Activated T-cell treated with anti-CD3 and anti-CD28 coated beads for 48 hours (primary cell): Measurements from ENCODE around the gene BIRC7.

Source experiments
- DNase-seq: peaks from one replicate; pipeline ENCODE4 v3.0.0-alpha.2; 2020; ENCODE audit warnings: low read depth

Gene BIRC7

DNA sequence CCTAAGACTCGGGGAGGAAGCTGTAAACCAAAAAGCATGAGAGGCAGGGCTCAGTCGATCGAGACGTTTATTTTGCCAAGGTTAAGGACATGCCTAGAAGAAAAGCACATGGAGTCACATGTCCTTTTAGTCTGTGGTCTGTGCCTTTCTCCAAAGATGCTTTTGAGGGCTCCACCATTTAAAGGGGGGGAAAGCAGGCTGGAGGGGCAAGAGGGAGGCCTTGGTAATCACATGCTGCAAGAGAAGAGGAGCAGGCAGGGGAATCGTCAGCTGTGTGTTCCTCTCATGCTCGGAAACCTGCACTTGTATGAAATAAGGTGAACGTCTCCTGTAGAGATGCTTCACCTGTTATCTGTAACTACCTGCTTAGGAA lies 10.6 kb upstream of the BIRC7 start:
- DNase-seq: no peak

DNA sequence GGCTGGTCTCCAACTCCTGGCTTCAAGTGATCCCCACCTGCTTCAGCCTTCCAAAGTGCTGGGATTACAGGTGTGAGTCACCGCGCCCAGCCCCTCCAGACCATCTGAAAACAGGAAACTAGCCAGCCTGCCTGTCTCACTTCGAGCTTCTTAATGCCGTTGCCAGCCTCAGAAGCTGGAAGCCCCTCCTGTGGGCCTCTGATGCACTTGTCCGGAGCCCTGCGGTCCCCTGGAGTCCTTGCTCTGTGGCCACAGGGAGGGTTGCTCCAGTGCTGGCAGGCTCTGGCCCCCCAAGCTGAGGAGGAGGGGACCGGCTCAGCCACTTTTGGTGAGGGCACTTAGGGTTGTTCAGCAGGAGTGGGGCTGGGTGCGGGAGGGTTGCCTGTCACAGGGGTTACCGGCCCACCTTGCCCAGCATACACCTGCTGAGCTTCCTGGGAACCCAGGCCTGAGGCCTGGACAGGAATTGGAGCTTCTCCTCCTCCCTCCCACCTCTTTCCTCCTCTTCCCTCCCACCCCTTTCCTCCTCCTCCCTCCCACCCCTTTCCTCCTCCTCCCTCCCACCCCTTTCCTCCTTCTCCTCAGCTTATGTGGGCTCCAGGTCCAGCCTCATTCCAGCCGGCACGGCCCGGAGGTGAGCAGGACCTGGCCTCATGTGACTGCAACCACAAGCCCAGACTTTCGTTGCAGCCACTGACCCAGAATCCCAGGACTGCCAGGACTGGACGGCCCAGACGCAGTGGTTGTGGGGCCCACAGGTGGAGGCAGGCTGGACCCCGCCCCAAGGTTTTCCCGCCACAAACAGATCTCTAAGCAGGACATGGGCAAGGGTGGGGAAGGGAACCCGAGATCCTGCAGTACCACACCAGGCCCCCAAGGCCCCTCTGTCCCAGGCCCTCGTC lies 9.4 kb upstream of the BIRC7 start:
- no peak for DNase-seq

DNA sequence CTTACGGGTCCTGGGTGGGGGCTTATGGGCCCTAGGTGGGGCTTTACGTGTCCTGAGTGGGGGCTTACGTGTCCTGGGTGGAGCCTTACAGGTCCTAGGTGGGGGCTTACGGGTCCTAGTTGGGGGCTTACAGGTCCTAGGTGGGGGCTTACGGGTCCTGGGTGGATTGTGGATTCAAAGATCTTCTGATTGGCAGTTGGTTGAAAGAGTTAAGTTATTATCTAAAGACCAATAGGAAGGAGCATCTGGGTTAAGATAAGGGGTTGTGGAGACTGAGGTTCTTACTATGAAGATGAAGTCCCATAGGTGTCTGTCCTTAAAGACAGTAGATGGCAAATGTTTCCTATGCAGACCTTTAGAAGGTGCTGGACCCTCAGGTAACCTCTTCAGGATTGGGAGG lies 8.4 kb upstream of the BIRC7 start:
- DNase-seq: no peak

DNA sequence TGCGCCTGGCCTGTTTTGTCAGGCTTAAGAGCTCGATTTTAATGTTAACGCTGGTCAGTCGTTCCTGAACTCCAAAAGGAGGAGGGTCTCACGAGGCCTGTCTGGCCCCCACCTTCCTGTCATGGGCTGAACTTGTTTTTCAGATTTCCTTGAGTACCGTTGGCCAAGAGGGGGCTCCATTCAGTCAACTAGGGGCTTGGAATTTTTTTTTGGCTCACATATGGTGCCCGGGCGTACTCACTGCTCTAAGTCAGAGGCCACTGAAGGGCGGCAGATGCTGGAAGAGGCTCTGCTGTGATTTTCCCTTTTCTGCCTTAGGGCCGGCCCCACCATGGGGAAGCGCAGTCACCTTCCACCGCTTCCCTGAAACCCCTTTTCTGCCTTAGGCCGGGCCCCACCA lies 6.9 kb upstream of the BIRC7 start:
- no peak for DNase-seq

DNA sequence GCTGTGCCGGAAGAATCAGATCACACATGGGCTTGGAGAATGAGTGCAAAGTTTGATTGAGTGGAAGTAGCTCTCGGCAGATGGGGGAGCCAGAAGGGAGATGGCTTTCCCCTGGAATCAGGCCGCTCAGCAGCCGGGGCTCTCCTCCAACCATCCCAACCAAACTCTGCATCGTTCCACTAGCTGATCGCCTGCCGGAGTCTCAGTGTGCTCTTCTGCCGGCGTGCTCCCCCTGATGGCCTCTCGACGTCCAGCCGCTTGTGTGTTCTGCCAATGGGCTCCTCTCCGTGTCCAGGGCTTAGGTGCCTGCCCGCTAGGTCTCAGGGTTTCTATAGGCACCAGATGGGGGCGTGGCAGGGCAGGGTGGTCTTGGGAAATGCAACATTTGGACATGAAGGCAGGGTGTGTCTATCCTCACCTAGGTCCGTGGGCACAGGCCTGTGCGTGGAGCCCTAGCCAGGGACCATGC lies 4.9 kb upstream of the BIRC7 start:
- no peak for DNase-seq

DNA sequence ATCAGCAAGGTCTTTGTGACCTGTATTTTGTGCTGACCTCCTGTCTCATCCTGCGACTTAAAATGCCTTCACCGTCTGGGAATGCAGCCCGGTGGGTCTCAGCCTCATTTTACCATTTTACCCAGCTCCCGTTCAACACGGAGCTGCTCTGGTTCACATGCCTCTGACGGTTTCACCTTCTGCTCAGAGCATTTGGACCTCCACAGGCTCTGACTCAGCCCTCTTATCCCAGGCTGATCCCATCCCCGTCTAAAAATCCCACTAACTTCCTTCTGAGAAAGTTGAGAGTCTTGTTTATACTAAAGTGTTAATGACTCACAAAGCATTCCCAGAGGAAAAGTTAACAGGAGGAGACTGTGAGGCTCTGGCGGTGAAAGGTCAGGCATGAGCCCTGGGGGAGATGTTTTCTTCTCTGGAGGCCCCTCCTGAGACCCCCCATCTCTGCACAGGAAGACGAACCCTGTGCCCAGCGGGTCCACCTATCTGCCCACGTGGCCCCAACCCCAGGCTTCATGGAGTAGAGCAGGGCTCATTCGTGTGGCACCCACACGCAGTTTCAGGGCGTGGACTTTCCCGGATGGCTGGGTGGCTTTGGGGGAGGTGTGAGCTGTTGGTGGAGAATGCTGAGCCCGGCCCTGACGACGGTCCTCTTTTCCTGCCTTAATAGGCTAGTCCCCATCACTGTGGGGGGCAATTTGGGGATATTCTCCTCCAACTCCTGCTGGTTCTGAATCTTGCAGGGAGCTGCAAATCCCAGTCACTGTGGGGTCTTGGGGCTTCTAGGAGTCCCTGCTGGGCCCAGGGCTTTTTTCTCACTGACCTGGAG lies 3.3 kb upstream of the BIRC7 start:
- no peak for DNase-seq

DNA sequence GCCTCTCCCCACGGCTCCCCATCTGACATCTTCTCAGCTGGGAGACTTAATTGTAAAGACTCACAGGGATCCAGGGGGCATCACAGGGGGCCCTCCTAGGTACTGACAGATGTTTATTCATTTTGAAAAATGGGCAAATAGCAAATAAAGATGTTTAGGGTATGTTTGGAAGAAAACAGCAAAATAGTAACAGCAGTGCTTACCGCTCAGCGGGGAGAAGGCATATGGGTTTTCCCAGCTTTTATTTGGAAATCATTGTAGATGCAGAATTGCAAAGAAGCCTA lies 2.7 kb upstream of the BIRC7 start:
- no peak for DNase-seq

DNA sequence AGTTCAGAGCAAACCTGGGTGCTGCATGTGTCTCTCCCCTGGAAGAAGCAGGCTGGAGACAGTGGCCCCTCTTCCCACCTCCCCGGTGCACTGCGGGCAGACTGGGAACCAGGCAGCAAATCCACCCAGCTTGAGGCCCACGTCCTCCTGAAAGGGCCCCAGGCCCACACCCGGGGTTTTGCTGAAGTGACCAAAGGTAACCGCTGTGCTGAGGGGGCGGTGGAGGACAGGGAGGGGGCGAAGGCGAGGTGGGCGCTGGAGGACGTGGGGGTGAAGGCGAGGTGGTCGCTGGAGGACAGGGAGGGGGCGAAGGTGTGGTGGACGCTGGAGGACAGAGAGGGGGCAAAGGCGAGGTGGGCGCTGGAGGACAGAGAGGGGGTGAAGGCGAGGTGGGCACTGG lies 1.8 kb upstream of the BIRC7 start:
- DNase-seq: no peak

DNA sequence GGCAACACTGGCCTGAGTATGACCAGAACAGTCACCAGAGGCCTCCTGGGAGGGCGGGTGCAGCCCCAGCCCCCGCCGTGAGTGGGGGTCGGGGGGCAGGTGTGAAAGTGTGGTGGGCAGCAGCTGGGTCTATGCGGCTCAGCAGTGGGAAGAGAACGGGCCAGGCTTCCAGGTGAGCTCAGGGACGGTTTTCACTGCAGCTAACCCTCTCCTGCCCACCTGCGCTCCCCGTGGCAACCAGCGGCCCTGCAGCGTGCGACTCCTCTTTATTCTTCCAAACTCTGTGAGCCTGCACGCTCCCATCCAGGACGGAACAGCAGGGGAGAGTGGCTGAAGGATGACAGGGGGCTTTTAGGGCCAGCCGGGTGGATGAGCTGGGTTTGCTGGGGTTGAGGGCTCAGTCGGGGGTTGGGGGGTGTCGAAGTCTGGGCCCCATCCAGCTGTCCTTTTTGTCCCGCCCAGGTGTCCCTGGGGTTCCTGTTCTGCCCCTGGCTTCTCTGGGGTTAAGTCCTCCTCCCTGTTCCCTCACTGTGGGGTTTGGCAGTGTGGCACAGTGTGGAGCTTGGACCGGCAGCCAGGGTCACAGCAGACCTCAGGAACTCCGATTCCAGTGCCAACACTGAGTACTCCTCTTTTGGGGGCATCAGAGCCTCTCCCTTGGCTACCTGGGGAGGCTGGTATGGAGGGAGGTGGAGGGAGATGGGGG lies 859 bp upstream of the BIRC7 start:
- DNase-seq: no peak

DNA sequence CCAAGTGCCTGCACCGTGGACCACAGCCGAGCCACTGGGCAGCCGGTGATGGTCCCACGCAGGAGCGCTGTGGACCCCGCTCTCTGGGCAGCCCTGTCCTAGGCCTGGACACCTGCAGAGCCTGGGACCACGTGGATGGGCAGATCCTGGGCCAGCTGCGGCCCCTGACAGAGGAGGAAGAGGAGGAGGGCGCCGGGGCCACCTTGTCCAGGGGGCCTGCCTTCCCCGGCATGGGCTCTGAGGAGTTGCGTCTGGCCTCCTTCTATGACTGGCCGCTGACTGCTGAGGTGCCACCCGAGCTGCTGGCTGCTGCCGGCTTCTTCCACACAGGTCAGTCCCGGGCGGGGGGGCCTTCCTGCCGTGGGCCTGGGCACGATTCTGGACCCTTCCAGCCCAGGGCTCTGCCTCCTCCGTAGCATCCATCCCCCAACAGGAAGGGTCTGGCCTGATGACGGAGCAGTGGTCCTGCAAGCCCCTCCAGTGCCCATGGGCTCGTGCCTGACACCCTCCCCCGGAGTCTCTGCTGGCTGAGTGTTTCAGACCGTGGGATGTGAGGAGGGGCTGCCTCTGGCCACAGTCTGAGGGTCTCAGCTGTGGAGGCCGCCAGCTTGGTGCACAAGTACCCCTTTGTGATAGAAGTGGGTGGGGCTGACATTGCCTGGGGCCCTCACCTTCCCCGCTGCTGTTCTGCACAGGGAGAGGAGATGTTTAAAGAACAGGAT lies 572 bp downstream of the BIRC7 start:
- no peak for DNase-seq

DNA sequence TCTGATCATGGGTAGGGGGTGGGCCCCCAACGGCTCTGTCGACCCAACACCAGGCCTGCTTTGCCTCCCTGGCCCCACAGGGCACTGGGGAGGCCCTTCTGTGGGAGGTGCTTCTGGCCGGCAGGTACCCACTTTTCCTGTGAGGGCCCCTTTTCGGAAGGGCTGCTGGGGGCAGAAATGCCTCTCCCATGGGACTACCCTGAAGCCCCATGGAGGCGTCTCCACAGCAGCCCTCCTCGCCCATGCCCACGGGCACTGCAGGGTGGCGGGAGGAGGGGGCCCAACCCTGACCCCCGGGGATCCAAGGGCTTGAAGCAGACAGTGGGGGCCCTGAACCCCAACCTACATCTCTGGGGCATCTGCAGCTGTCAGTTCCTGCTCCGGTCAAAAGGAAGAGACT lies 2.3 kb downstream of the BIRC7 start:
- no peak for DNase-seq

DNA sequence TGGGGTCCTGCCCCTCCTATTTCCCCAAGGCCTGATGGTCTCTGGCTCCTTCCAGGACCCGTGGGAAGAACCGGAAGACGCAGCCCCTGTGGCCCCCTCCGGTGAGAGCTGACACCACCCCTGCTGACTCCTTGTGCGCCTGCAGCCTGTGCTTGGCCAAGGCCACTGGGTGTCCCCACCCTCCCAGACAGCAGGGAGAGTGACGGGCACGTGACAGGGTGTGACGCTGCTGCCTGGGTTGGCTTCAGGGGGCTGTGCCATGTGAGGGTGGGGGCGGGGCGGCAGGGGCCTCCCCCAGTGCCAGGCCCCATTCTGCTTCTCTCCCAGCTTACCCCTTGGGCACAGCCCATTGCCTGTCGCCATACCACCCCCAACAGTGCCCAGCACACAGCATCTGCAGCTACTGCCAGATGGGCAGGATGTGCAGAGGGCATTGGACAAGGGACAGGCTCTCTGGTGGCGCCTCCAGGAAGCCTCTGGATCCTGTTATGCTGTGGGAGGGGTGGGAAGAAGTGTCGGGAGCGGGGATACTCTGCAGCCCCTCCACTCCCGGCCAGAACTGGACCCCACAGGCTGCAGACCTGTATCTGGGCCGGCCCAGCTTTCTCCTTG lies 2.9 kb downstream of the BIRC7 start:
- DNase-seq: no peak

DNA sequence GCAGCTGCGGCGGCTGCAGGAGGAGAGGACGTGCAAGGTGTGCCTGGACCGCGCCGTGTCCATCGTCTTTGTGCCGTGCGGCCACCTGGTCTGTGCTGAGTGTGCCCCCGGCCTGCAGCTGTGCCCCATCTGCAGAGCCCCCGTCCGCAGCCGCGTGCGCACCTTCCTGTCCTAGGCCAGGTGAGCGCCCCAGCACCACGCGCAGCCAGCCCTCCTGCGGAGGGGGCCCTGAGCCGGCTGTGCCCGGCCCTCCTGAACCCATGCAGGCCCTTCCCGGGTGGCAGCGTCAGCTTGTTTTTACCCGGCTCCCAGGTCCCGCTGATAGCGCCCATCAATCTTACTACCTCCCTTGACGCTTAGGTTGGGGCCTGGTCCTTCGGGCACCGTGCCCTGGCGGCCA lies 3.7 kb downstream of the BIRC7 start:
- no peak for DNase-seq

DNA sequence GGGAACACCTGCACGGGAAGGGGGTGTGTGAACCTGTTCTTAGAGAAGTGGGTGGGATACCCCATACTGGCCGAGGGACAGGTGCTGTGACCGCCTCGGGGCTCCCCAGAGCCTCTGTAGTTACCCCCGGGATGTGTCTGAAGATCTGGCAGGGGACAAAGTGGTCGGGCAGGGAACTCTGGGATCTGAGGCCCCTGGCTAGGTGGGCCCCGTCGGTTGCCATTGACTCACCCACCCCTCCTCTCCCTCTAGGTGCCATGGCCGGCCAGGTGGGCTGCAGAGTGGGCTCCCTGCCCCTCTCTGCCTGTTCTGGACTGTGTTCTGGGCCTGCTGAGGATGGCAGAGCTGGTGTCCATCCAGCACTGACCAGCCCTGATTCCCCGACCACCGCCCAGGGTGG lies 4.3 kb downstream of the BIRC7 start:
- DNase-seq: no peak

DNA sequence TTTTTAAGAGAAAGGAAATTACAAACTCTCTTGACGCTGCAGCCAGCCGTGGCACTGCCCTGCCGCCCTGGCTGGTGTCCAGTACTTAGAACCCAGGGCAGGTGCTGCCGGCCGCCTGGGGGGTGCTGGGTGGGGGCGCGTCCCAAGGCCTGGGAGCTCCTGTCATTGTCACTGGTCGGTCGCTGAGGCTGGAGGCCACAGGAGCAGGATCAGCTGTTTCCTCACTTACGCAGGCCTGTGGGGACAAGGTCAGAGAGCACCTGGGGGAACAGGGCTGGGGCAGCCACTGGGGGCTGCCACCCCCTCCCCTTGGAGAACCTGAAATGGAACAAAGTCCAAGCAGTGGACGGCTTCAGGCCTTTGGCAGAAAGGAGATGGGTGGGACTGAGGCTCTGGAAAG lies 5.6 kb downstream of the BIRC7 start:
- no peak for DNase-seq

DNA sequence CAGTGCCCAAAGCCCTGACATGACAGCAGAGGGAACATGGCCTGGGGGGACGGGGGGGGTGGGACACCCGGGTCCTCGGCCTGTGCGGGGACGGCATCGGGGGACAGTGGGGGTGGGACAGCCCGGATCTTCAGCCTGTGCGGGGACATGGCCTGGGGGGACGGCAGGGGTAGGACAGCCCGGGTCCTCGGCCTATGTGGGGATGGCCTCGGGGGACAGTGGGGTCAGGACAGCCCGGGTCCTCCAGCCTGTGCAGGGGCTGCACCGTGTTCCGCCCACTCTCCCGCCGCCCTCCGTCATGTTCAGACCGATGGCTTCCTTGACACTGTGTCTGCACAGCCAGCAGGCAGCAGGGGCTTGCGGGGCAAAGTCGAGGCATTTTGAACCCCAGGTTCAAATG lies 7.0 kb downstream of the BIRC7 start:
- DNase-seq: no peak

DNA sequence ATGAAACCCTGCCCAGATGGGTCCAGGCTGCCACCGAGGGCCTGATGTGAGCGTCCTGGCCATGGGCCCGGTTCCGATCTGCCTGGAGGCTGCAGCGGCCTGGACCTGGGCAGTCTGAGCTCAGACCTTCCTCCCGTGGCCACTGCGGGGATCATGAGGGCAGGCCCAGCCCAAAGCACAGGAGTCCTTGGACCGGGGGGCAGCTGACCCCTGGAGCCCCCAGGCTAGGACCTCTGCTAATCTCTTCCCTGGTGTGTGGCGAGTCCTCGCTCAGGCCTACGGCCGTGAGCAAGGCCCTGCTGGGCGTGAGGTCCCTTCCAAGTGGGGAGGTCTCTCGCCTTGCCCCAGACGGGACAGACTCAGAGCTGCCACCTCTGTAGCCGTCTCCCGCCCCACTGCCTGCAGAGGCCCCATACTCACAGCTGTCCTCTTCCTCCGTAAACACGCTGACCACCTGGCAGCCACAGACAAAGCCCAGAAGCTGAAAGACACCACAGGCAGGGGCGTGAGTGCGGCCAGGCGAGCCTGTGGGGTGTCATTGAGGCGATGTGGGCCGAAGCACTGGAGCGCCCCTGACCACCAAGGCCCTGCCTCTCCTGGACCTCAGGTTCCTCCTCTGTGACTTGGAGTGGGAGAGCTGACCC lies 8.0 kb downstream of the BIRC7 start:
- no peak for DNase-seq

DNA sequence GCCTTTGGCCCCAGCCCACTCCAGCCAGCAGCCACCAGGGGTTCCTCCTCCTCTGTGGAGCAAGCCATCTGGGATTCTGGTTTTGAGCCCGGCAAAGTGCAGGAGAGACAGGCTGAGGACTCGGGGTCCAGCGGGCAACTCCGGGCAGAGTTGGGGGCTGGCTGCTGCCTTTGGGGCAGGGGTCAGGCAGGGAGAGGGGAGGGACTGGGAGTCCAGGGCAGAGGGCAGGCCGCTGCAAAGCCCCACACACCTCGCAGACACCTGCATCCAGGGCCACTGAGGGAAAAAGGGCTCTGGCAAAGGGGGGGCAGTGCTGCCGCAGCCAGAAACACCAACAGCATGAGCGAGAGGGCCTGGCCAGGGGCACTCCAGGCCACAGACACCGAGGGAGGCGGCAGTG lies 8.8 kb downstream of the BIRC7 start:
- no peak for DNase-seq

DNA sequence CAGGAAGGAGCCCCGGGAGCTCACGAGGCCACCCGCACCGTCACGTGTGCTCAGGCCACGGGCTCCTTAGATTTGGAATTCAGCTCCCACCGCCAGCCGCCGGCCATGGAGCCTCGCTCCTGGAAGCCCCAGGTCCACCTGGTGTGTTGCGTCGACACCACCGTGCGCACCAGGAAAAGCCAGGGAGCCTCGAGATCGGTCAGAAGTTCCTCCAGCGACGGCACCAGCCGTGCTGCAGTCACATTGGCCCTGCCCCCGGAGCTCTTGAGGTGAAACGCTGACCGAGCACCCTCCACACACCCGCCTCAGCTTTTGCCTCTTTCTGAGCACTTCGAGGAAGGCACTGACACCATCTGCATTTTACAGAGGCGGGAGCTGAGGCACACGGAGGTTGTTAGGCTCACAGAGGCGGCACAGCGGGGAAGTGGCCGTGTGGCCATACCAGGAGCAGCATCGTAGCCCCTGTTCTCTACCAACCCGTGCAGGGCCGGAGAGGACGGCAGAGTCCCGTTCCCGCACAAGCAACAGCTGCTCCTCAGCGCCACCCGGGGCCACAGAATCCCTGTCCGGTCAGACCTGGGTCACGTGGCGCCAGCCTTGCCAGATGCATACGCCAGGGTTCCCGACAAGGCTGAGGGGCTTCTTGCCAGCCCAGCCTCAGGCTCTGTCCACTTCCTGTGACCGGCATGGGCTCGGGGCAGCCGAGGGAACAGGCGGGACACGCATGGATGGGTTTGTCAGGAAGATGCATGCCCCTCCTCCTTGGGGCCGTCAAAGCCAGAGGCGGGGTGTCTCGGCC lies 11.0 kb downstream of the BIRC7 start:
- DNase-seq: no peak

DNA sequence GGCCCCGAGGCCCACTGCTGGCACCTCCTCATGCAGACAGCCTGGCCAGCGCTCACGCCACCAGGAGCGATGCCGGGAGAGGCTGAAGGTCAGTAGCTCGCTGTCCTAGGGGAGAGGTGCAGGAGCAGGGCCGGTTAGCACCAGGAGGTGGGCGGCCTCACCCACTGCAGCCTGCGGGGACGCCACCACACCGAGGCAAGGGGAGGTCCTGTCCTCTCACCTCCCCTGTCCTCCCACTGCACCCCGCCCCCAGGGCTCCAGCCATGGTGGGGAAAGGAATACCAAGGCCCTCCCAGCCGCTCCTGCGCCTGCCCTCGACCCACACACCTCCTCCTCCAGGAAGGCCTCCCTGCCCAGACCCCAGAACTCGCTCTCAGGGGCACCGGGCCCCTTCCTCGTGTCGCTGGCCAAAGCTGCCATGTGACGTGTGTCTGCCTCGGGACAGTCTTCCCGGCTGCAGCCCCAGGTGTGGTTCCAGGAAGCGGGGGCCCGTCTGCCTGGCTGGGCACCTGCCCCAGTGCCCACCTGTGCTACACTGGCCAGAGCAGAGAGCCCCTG lies 12.0 kb downstream of the BIRC7 start:
- no peak for DNase-seq
